Measurements from ENCODE around the gene ABCA1.
A peak's percentile ranks its signal among the peaks of the same experiment; 100 is the strongest.

ABCA1 gene

GRCh38 chr9:104745852-104746251 lies 182.1 kb downstream of the ABCA1 start:
- H2AFZ ChIP-seq (ENCODE audit: low read depth, low read length, severe bottlenecking): no peak overlapping the region
- no peaks in the 10 kb centered on the region for H3K79me2 ChIP-seq (ENCODE audit: insufficient read depth, low read length)
- no peaks in the 10 kb centered on the region for H3K36me3 ChIP-seq (ENCODE audit: low read length)
- H3K4me3 ChIP-seq (ENCODE audit: insufficient read depth, low read length, poor library complexity, severe bottlenecking): no peak overlapping the region
- H3K9me2 ChIP-seq (replicated peaks; ENCODE audit: insufficient read depth, low read length): no peaks in the 10 kb centered on the region
- peak overlapping the region; percentile 76 for H3K4me2 ChIP-seq (ENCODE audit: low read depth, low read length, poor library complexity, severe bottlenecking)
- H3K9ac ChIP-seq (ENCODE audit: low read length): no peak overlapping the region
- TF ChIP-seq EZH2phosphoT487 (conservative IDR thresholded peaks at IDR 0.05; ENCODE audit: low read length) (no peak), CTCF (IDR thresholded peaks at IDR 0.05; ENCODE audit: insufficient read depth, low read length, poor library complexity, severe bottlenecking) (no peak)
- no peak overlapping the region for H3K27ac ChIP-seq (ENCODE audit: low read depth, low read length)
- no peaks in the 10 kb centered on the region for H3K27me3 ChIP-seq (ENCODE audit: low read length)
- H3K9me3 ChIP-seq (ENCODE audit: insufficient read depth, low read length): no peaks in the 10 kb centered on the region
- H3F3A ChIP-seq (ENCODE audit: insufficient read depth): no peaks in the 10 kb centered on the region
- H4K20me1 ChIP-seq (ENCODE audit: low read depth, low read length): no peaks in the 10 kb centered on the region

GRCh38 chr9:104743376-104743985 lies 184.5 kb downstream of the ABCA1 start:
- Histone ChIP-seq H3K9me2 (replicated peaks; ENCODE audit: insufficient read depth, low read length) (no peaks in the 10 kb centered on the region), H3K27me3 (ENCODE audit: low read length) (no peaks in the 10 kb centered on the region), H3K36me3 (ENCODE audit: low read length) (no peaks in the 10 kb centered on the region), H3K9ac (ENCODE audit: low read length) (no peak overlapping the region), H3K27ac (ENCODE audit: low read depth, low read length) (no peak overlapping the region), H3F3A (ENCODE audit: insufficient read depth) (no peaks in the 10 kb centered on the region), H4K20me1 (ENCODE audit: low read depth, low read length) (no peaks in the 10 kb centered on the region), H3K79me2 (ENCODE audit: insufficient read depth, low read length) (no peaks in the 10 kb centered on the region), H3K4me3 (ENCODE audit: insufficient read depth, low read length, poor library complexity, severe bottlenecking) (no peak overlapping the region), H2AFZ (ENCODE audit: low read depth, low read length, severe bottlenecking) (no peak overlapping the region), H3K9me3 (ENCODE audit: insufficient read depth, low read length) (no peaks in the 10 kb centered on the region), H3K4me2 (ENCODE audit: low read depth, low read length, poor library complexity, severe bottlenecking) (peak overlapping the region; percentile 20)
- TF ChIP-seq EZH2phosphoT487 (conservative IDR thresholded peaks at IDR 0.05; ENCODE audit: low read length): no peak
- TF ChIP-seq CTCF (IDR thresholded peaks at IDR 0.05; ENCODE audit: insufficient read depth, low read length, poor library complexity, severe bottlenecking): peak; percentile 73

- H3K4me2 ChIP-seq (ENCODE audit: low read depth, low read length, poor library complexity, severe bottlenecking): no peak overlapping the region
Observed at GRCh38 chr9:104740621-104741020, 187.3 kb downstream of the ABCA1 start.

More at GRCh38 chr9:104740621-104741020, 187.3 kb downstream of the ABCA1 start:
- Histone ChIP-seq H3K9ac (ENCODE audit: low read length) (no peak overlapping the region), H3K4me3 (ENCODE audit: insufficient read depth, low read length, poor library complexity, severe bottlenecking) (no peak overlapping the region), H3K36me3 (ENCODE audit: low read length) (no peaks in the 10 kb centered on the region), H3F3A (ENCODE audit: insufficient read depth) (no peaks in the 10 kb centered on the region), H3K9me3 (ENCODE audit: insufficient read depth, low read length) (no peaks in the 10 kb centered on the region), H4K20me1 (ENCODE audit: low read depth, low read length) (no peaks in the 10 kb centered on the region), H3K9me2 (replicated peaks; ENCODE audit: insufficient read depth, low read length) (no peaks in the 10 kb centered on the region), H3K27ac (ENCODE audit: low read depth, low read length) (no peak overlapping the region), H3K79me2 (ENCODE audit: insufficient read depth, low read length) (no peaks in the 10 kb centered on the region), H2AFZ (ENCODE audit: low read depth, low read length, severe bottlenecking) (no peak overlapping the region), H3K27me3 (ENCODE audit: low read length) (no peaks in the 10 kb centered on the region)
- TF ChIP-seq EZH2phosphoT487 (conservative IDR thresholded peaks at IDR 0.05; ENCODE audit: low read length): no peak
- no peak for TF ChIP-seq CTCF (IDR thresholded peaks at IDR 0.05; ENCODE audit: insufficient read depth, low read length, poor library complexity, severe bottlenecking)

Measured in SU-DHL-6 (cell line).